HEK293 (cell line): ENCODE results near the gene HPCAL1.

ENCODE experiments used
- CTCF ChIA-PET: fragments of 350-600 bp; formaldehyde crosslinking; extraction: SDS; loops from one replicate; lab custom pipeline; 2021; ENCODE audit warnings: antibody characterized with exemption; lab: Yijun Ruan, JAX
- POLR2A ChIA-PET: fragments of 300-600 bp; formaldehyde crosslinking; extraction: SDS; loops from one replicate; lab custom pipeline; 2020; ENCODE audit warnings: antibody characterized with exemption, inconsistent platforms; lab: Yijun Ruan, JAX
- H3K27ac ChIP-seq: fragments of 200-500 bp; sonication (Bioruptor generic); 2 replicates; pipeline ENCODE4 v1.5.1; 2014; ENCODE audit warnings: low read depth, low read length, control low read depth, inconsistent platforms; ENCODE audit errors: extremely low read depth
- H3K36me3 ChIP-seq, 2 experiments: fragments of 200-500 bp in 1 of 2; sonication (Bioruptor generic) in 1 of 2; 1 replicate in 1 of 2; 2 replicates in 1 of 2; pipeline ENCODE4 v1.5.1; 2014 to 2017; ENCODE audit warnings: inconsistent platforms in 2 of 2, low read length in 2 of 2; ENCODE audit not compliant: control insufficient read depth in 2 of 2, insufficient read depth in 1 of 2
- H3K4me1 ChIP-seq: fragments of 200-500 bp; sonication (Bioruptor generic); 2 replicates; pipeline ENCODE4 v1.5.1; 2014; ENCODE audit warnings: mild to moderate bottlenecking, low read length, inconsistent platforms; ENCODE audit not compliant: control insufficient read depth, insufficient read depth
- H3K4me3 ChIP-seq: 2 replicates; pipeline ENCODE4 v1.5.1; 2011; ENCODE audit warnings: low read depth, mild to moderate bottlenecking, control low read depth, low read length, moderate library complexity
- H3K9me3 ChIP-seq: fragments of 200-500 bp; sonication (Bioruptor generic); 2 replicates; pipeline ENCODE4 v1.5.1; 2014; ENCODE audit warnings: low read depth, low read length, inconsistent platforms; ENCODE audit not compliant: control insufficient read depth, insufficient read depth
- ELK4 ChIP-seq: IDR thresholded peaks from 2 replicates; pipeline ENCODE4 v1.6.1; 2011; ENCODE audit warnings: mild to moderate bottlenecking, low read depth, low read length, borderline replicate concordance
- GLIS1 ChIP-seq: fragments of 450-650 bp; formaldehyde crosslinking; IDR thresholded peaks from 2 replicates; pipeline ENCODE4 v1.5.1; 2016; ENCODE audit warnings: missing biosample characterization, missing genetic modification characterization
- GLIS2 ChIP-seq: fragments of 450-650 bp; formaldehyde crosslinking; IDR thresholded peaks from 2 replicates; pipeline ENCODE4 v1.5.1; 2016; ENCODE audit warnings: missing biosample characterization, missing genetic modification characterization
- HOXA7 ChIP-seq: sonication (generic); formaldehyde crosslinking; IDR thresholded peaks from 2 replicates; pipeline ENCODE4 v1.8.1; 2022; ENCODE audit warnings: missing genetic modification reagents, borderline replicate concordance
- RBAK ChIP-seq: fragments of 450-650 bp; formaldehyde crosslinking; IDR thresholded peaks from 2 replicates; pipeline ENCODE4 v1.5.1; 2016; ENCODE audit warnings: missing biosample characterization, missing genetic modification characterization
- SETDB1 ChIP-seq: IDR thresholded peaks from one replicate; pipeline ENCODE4 v1.6.1; 2017; ENCODE audit warnings: mild to moderate bottlenecking, low read length, moderate library complexity, mixed read lengths; ENCODE audit not compliant: insufficient read length
- SP2 ChIP-seq: fragments of 450-650 bp; formaldehyde crosslinking; IDR thresholded peaks from 2 replicates; pipeline ENCODE4 v1.5.1; 2016; ENCODE audit warnings: missing biosample characterization, missing genetic modification characterization
- SP7 ChIP-seq: fragments of 450-650 bp; formaldehyde crosslinking; IDR thresholded peaks from 2 replicates; pipeline ENCODE4 v1.5.1; 2016; ENCODE audit warnings: missing biosample characterization, missing genetic modification characterization
- ZBTB17 ChIP-seq: fragments of 450-650 bp; formaldehyde crosslinking; IDR thresholded peaks from 2 replicates; pipeline ENCODE4 v1.5.1; 2016; ENCODE audit warnings: missing biosample characterization, missing genetic modification characterization
- ZBTB20 ChIP-seq: fragments of 450-650 bp; formaldehyde crosslinking; IDR thresholded peaks from 2 replicates; pipeline ENCODE4 v1.5.1; 2016; ENCODE audit warnings: missing biosample characterization, missing genetic modification characterization
- ZBTB21 ChIP-seq: fragments of 450-650 bp; formaldehyde crosslinking; IDR thresholded peaks from 2 replicates; pipeline ENCODE4 v1.5.1; 2017; ENCODE audit warnings: missing biosample characterization, missing genetic modification characterization
- ZFHX2 ChIP-seq: fragments of 450-650 bp; formaldehyde crosslinking; conservative IDR thresholded peaks from 2 replicates; pipeline ENCODE4 v1.5.1; 2016; ENCODE audit warnings: missing biosample characterization, missing genetic modification characterization
- ZIC2 ChIP-seq: fragments of 450-650 bp; formaldehyde crosslinking; IDR thresholded peaks from 2 replicates; pipeline ENCODE4 v1.5.1; 2016; ENCODE audit warnings: missing biosample characterization, missing genetic modification characterization
- ZNF18 ChIP-seq: fragments of 450-650 bp; formaldehyde crosslinking; IDR thresholded peaks from 2 replicates; pipeline ENCODE4 v1.5.1; 2016; ENCODE audit warnings: missing biosample characterization, missing genetic modification characterization
- ZNF335 ChIP-seq: fragments of 450-650 bp; formaldehyde crosslinking; conservative IDR thresholded peaks from 2 replicates; pipeline ENCODE4 v1.5.1; 2016; ENCODE audit warnings: missing biosample characterization, missing genetic modification characterization
- ZNF600 ChIP-seq: fragments of 450-650 bp; formaldehyde crosslinking; IDR thresholded peaks from 2 replicates; pipeline ENCODE4 v1.5.1; 2016; ENCODE audit warnings: missing biosample characterization, missing genetic modification characterization
- ZNF624 ChIP-seq: fragments of 450-650 bp; formaldehyde crosslinking; IDR thresholded peaks from 2 replicates; pipeline ENCODE4 v1.5.1; 2017; ENCODE audit warnings: missing biosample characterization, missing genetic modification characterization
- ZNF629 ChIP-seq: fragments of 450-650 bp; formaldehyde crosslinking; IDR thresholded peaks from 2 replicates; pipeline ENCODE4 v1.5.1; 2017; ENCODE audit warnings: missing biosample characterization, missing genetic modification characterization
- ZNF660 ChIP-seq: fragments of 450-650 bp; IDR thresholded peaks from 2 replicates; pipeline ENCODE4 v1.5.1; 2018; ENCODE audit warnings: missing biosample characterization, mild to moderate bottlenecking, missing genetic modification characterization
- ZNF677 ChIP-seq: fragments of 450-650 bp; IDR thresholded peaks from 2 replicates; pipeline ENCODE4 v1.5.0; 2018; ENCODE audit warnings: missing biosample characterization, mild to moderate bottlenecking, missing genetic modification characterization, moderate library complexity
- ZNF692 ChIP-seq: fragments of 450-650 bp; formaldehyde crosslinking; IDR thresholded peaks from 2 replicates; pipeline ENCODE4 v1.5.1; 2016; ENCODE audit warnings: missing biosample characterization, missing genetic modification characterization
- ZNF776 ChIP-seq: fragments of 450-650 bp; formaldehyde crosslinking; IDR thresholded peaks from 2 replicates; pipeline ENCODE4 v1.5.0; 2017; ENCODE audit warnings: missing biosample characterization, missing genetic modification characterization, borderline replicate concordance
- ZNF791 ChIP-seq: fragments of 450-650 bp; formaldehyde crosslinking; IDR thresholded peaks from 2 replicates; pipeline ENCODE4 v1.5.1; 2016; ENCODE audit warnings: missing biosample characterization, missing genetic modification characterization
- TF ChIP-seq, protein P1 (sequence below): fragments of 450-650 bp; formaldehyde crosslinking; IDR thresholded peaks from 2 replicates; pipeline ENCODE4 v1.5.1; 2016; ENCODE audit warnings: missing biosample characterization, missing genetic modification characterization
- TF ChIP-seq, protein P2 (sequence below): fragments of 450-650 bp; formaldehyde crosslinking; IDR thresholded peaks from 2 replicates; pipeline ENCODE4 v1.5.1; 2016; ENCODE audit warnings: missing biosample characterization, missing genetic modification characterization

Gene HPCAL1

GRCh38 chr2:10451819-10452218 is 149.1 kb downstream of the HPCAL1 start:
- POLR2A ChIA-PET, result interaction anchor here (0.6 kb wide), 1 partner anchor 144 kb away, joined by 4 read pairs; no protein-coding TSS in a partner anchor
- Histone ChIP-seq H3K36me3 (no peaks in the 10 kb centered on the region), H3K4me3 (no peak overlapping the region), H3K9me3 (no peaks in the 10 kb centered on the region), H3K4me1 (peaks cover 6% of the 10 kb centered on the region; the same call in 1 of the 2 replicates), H3K27ac (no peak overlapping the region)
- CTCF ChIA-PET, result interaction anchor here (0.6 to 1.3 kb wide), 3 partner anchors 17 to 190 kb away, joined by 3 to 4 read pairs (median 4); no protein-coding TSS in a partner anchor
- TF ChIP-seq ZNF335 (0 out of 2 replicates have a peak, but pooled peaks have one; percentile 15), HOXA7 (no peak)

- POLR2A ChIA-PET, result interaction anchor here (0.6 kb wide), 1 partner anchor 143 kb away, joined by 4 read pairs; no protein-coding TSS in a partner anchor
- CTCF ChIA-PET, result interaction anchor here (0.9 to 1.3 kb wide), 2 partner anchors 17 to 45 kb away, joined by 3 to 4 read pairs; no protein-coding TSS in a partner anchor
- no peaks in the 10 kb centered on the region for H3K9me3 ChIP-seq
- no peak overlapping the region for H3K27ac ChIP-seq
- no peak overlapping the region for H3K4me3 ChIP-seq
- H3K4me1 ChIP-seq, result peaks cover 6% of the 10 kb centered on the region; the same call in 1 of the 2 replicates
- no peaks in the 10 kb centered on the region for H3K36me3 ChIP-seq
- peak; percentile 59; the same call in 1 of the 2 replicates for TF ChIP-seq GLIS2 (tag by site-specific recombination)
- TF ChIP-seq ZNF335, result 0 out of 2 replicates have a peak, but pooled peaks have one; percentile 23
- 0 out of 2 replicates have a peak, but pooled peaks have one; percentile 33 for TF ChIP-seq ZBTB21 (tag by site-specific recombination)
- TF ChIP-seq ZNF18 (tag by site-specific recombination), result no peak
- no peak for TF ChIP-seq ZNF677
- TF ChIP-seq ZNF791, result no peak
- TF ChIP-seq ZBTB20, result peak; percentile 73
- TF ChIP-seq SP7, result 0 out of 2 replicates have a peak, but pooled peaks have one; percentile 19
- no peak for TF ChIP-seq ELK4
- TF ChIP-seq SETDB1, result no peak
- peak; percentile 48 for TF ChIP-seq ZFHX2 (tag by site-specific recombination)
- TF ChIP-seq ZNF660 (tag by site-specific recombination), result 0 out of 2 replicates have a peak, but pooled peaks have one; percentile 35
- TF ChIP-seq, protein P1, sequence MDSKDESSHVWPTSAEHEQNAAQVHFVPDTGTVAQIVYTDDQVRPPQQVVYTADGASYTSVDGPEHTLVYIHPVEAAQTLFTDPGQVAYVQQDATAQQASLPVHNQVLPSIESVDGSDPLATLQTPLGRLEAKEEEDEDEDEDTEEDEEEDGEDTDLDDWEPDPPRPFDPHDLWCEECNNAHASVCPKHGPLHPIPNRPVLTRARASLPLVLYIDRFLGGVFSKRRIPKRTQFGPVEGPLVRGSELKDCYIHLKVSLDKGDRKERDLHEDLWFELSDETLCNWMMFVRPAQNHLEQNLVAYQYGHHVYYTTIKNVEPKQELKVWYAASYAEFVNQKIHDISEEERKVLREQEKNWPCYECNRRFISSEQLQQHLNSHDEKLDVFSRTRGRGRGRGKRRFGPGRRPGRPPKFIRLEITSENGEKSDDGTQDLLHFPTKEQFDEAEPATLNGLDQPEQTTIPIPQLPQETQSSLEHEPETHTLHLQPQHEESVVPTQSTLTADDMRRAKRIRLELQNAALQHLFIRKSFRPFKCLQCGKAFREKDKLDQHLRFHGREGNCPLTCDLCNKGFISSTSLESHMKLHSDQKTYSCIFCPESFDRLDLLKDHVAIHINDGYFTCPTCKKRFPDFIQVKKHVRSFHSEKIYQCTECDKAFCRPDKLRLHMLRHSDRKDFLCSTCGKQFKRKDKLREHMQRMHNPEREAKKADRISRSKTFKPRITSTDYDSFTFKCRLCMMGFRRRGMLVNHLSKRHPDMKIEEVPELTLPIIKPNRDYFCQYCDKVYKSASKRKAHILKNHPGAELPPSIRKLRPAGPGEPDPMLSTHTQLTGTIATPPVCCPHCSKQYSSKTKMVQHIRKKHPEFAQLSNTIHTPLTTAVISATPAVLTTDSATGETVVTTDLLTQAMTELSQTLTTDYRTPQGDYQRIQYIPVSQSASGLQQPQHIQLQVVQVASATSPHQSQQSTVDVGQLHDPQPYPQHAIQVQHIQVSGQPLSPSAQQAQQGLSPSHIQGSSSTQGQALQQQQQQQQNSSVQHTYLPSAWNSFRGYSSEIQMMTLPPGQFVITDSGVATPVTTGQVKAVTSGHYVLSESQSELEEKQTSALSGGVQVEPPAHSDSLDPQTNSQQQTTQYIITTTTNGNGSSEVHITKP (tag by site-specific recombination), result peak; percentile 81
- TF ChIP-seq, protein P2, sequence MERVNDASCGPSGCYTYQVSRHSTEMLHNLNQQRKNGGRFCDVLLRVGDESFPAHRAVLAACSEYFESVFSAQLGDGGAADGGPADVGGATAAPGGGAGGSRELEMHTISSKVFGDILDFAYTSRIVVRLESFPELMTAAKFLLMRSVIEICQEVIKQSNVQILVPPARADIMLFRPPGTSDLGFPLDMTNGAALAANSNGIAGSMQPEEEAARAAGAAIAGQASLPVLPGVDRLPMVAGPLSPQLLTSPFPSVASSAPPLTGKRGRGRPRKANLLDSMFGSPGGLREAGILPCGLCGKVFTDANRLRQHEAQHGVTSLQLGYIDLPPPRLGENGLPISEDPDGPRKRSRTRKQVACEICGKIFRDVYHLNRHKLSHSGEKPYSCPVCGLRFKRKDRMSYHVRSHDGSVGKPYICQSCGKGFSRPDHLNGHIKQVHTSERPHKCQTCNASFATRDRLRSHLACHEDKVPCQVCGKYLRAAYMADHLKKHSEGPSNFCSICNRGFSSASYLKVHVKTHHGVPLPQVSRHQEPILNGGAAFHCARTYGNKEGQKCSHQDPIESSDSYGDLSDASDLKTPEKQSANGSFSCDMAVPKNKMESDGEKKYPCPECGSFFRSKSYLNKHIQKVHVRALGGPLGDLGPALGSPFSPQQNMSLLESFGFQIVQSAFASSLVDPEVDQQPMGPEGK (tag by site-specific recombination), result peak; percentile 80
- no peak for TF ChIP-seq ZNF624 (tag by site-specific recombination)
- peak; percentile 66; the same call in 1 of the 2 replicates for TF ChIP-seq ZBTB17 (tag by site-specific recombination)
- TF ChIP-seq GLIS1 (tag by site-specific recombination), result peak; percentile 96
- no peak for TF ChIP-seq ZNF776 (tag by site-specific recombination)
- peak; percentile 88 for TF ChIP-seq ZIC2 (tag by site-specific recombination)
- TF ChIP-seq ZNF600 (tag by site-specific recombination), result peak; percentile 34; the same call in 1 of the 2 replicates
- peak; percentile 74 for TF ChIP-seq ZNF629
- TF ChIP-seq ZNF692 (tag by site-specific recombination), result 0 out of 2 replicates have a peak, but pooled peaks have one; percentile 45
- TF ChIP-seq SP2 (tag by site-specific recombination), result no peak
- TF ChIP-seq RBAK (tag by site-specific recombination), result no peak
Observed at GRCh38 chr2:10452312-10452711, 149.6 kb downstream of the HPCAL1 start.
